Dermis microvascular lymphatic vessel endothelial cell (primary cell): Measurements from ENCODE around the gene SLC39A11. TPM values are rescaled to one million over a fixed set of nuclear protein-coding genes. Genes with fewer than 3 reads are reported as not detected.
A peak's percentile ranks its signal among the peaks of the same experiment; 100 is the strongest.
"Not testable (repeated sequence)": the region's sequence is repeated elsewhere in the genome, so short reads cannot be mapped to it uniquely, and the experiment has no call there.

Experiments used
- DNase-seq, 2 donors: peaks; one replicate each; pipeline versions ENCODE4 v3.0.0 to v3.0.0-alpha.2; 2010; ENCODE audit warnings: low read depth in 2 of 2
- total RNA-seq: library from RNA; depleted of rRNA; stranded (reverse); fragments of >200 nt; gene quantifications from 2 replicates; pipeline ENCODE4 v1.2.1, GENCODE V29; 2014

The SLC39A11 gene
- total RNA-seq, 1 donor from 2014 or later = 7.2 TPM

DNA sequence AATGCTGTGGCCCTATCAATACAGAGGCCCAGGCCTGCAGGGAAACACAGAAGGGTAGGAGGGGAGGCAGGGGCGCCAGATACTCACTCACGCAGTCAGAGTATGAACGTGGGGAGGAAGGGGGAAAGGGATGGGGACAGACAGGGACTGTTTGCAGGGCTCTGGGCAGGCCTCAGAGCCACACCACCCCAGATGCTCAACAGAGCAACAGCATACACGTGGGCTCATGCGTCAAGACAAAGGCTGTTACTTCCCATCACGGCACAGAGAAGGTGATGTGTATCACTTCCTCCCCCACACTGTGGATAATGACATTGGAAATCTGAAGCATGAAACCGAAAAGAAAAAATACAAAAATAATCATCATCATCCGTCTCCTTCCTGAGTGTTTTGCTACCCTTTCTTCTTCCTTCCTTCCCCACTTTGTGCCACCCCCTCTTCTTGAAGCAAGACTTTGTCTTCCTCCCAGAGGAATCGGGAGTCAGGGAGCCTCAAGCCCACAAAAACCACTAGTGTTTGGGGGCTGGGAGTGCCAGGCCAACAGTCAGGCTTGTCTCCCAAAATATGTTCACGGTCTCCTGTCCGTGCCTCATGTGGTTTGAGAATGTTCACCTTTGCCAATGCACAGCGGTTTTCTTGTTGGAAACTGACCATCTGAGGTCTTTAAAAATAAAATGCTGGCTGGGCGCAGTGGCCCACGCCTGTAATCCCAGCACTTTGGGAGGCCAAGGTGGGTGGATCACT is 20.1 kb downstream of the SLC39A11 start:
- no peak for DNase-seq

- no peak for DNase-seq
Measured at GRCh38 chr17:73071066-73071999, 21.2 kb downstream of the SLC39A11 start.

DNA sequence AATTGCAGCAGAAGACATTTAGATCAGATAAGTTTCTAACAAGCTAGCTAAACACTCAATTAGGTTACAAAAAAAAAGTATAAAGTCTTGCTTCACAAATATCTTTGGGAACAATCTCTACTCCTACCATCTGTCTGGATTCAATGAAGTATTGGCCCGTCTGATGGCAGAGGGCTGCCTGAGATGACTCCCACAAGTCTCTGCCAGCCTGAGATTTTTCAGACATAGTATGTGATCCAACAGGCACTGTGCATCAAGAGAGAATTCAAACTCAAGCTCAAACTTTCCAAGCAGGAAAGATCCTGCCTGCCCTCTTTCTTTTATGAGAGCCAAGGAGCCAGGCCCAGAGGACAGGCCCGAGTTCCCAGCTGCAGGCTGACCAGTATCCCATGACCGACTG is 22.6 kb downstream of the SLC39A11 start:
- no peak for DNase-seq

DNA sequence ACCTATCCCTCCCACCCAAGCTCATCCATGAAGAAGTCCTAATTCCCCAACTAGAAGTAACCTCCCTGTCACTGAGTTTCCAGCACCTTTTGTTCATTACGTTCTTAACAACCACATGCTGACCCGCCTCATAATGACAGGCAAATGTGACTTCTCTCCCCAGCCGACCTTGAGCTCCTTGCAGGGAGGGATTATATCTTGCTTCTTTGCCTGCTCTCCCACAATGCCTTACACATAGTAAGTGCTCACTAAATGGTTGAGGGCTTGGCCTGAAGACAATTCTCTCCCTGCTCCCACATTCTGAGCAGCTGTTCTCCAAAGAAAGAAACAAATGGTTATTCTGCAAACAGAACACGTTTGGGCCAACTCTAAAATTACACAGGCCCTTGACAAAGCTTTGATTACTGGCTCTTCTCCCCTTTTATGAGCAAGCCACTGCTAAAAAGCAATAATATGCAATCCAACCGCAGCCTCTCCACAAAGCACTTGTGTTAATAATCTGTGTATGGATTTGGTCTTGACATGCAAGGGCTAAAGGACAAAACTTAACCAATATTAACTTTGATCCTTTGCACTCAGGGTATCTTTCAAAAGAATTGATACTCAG is 23.2 kb downstream of the SLC39A11 start:
- no peak for DNase-seq

DNA sequence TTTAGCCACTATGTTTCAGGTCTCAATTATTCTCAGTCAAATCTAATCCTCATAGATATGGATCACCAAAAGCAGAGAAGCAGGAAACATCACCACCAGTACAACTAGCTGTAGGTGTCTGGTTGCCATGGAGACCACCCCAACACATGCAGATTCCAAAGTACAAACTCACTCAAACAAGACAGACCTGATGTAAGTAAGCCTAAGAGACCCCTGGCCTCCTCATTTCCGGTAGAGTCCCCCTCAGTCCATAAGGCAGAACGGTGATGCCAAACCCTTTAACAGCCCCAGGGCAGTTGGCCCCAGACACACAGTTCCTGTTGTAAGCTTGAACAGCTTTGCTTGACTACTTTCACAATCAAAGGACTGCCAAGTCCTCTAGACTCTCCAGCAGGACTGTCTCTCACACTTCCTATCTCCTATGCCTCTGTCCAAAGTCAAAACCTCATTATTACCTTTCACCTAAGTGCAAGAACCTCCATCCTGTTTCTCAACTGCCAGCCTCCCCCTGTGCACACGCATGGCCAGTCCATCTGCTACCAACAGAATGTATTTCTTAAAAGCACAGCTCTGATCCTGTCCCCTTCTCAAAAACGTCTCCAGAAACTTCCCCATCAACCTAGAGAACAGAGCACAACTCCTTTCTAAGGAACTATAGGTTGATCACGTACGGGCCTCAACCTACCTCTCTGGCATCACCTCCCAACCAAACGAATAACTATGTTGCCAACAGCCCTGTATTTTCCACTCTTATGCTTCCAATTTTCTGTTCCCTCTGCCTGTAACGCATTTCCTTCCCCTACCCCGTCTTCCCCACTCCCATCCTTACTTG is 23.9 kb downstream of the SLC39A11 start:
- DNase-seq = peak; percentile 12 to 54

DNA sequence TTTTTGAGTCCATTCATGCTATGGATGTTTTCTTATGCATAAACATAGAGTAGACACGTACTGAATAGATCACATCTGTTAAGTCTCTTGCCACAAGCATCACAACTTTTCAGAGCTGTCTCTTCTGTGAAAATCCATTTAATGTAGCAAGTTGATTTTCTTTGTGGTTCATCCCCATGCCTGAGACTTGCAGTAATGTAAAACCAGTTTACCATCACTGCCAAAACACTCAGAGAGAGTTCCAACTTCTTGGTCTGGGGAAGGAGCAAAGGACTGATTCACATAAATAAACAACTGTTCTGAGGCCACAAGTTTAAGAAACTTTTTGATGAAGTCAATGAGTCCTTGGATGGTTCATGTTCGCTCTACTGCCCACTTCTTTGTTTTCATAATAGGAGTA is 24.8 kb downstream of the SLC39A11 start:
- not testable (repeated sequence) for DNase-seq

DNA sequence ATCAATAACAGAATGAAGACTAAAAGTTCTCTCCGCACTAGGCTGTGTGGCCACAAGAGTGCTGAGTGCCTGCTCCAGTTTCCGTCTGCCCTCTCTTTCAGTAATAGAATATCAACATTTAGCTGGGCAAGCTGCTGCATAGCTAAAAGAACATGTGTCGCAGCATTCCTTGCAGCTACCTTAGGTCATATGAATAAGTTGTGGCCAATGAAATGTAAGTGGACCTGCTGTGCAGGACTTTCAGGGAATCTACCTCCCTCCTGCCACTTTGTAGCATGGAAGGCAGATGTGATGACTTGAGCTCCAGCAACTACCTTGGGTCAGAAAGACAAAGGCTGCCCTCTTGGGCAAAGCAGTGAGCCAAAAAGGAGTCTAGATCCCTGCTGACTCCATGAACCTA is 25.4 kb downstream of the SLC39A11 start:
- DNase-seq = no peak

GRCh38 chr17:73066148-73066884 is 26.2 kb downstream of the SLC39A11 start:
- DNase-seq = no peak

DNA sequence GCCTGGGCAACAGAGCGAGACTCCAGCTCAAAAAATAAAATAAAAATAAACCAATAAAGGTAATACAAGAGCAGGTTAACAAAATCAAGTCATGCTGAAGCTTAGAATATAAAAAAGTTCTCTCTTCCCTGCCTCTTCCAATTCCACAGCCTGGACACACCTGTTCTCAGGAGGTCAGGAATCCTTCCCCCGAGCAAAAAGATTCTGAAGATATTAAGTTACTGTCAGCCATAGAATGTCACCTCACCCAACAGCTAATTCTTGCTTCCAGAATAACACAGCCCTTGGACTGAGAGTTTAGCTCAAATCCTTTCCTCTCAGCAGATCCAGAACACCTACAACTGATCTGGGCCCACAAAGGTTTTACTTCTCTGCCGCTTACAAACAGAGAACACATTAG is 27.1 kb downstream of the SLC39A11 start:
- no peak for DNase-seq

DNA sequence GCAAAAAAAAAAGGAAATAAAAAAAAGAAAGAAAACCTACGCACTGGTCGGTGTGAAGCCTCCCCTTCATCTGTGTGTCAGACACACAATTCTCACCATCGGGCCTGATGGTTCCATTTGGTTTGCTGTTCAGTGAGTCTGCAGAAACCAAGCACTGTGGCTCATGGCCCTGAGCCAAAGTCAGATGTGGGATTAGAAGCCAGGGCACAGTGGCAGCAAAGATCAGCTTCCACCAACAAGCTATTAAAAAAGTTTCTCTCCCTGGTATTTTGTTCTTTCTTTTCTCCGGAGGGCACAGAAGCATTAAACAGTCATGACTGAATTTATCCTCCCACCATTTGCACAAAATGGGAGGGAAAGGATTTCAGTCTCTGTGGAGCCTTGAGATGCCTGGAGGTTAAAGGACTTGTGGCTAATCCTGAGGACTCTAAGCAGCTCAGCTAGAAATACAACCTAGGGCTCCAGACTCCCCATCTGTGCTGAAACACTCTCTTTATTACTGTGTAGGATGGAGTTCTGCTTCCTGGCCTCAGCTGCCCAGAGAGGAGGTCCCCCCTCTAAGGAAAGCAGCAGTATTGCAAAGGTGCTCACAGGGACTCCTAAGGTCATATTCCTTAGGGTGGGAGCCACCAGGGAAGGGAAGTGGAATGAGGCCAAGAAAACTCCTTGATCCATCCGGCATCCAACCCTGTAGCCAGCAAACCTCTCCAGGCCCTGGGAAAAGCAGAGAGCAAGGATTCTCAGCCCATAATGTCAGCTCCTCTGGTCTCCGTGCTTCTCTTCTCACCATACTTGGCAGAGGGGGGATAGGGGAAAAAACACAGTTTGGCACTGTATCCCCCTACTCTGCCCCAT is 28.2 kb downstream of the SLC39A11 start:
- no peak for DNase-seq

DNA sequence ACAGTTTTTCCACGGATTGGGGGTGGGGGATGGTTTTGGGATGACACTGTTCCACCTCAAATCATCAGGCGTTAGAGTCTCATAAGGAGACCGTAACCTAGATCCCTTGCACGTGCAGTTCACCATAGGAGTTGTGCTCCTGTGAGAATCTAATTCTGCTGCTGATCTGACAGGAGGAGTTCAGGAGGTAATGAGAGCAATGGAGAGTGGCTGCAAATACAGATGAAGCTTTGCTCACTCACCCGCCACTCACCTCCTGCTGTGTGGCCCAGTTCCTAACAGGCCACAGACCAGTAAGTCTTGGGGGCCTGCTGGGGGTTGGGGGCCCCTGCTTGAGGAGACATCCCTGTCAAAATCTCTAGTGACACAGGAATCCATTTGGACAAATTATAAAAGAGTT is 29.8 kb downstream of the SLC39A11 start:
- no peak for DNase-seq

GRCh38 chr17:73061161-73061560 is 31.3 kb downstream of the SLC39A11 start:
- DNase-seq = no peak

DNA sequence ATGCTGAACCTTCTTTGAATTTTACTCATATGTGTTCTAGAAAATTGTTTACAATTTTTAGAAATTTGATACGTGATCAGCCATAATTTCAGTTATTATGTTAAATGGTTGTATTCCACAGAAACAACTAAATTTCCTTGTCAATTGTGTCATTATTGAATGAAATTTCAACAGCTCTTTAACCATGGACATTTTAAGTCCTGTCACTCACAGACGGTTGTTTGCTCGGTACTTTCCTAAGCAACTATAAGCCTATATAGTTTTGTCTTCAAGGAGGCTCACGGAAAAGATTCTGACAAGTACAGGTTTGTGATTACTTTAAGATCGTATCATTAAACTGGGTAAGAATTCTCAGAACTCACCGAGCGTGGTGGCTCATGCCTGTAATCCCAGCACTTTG is 31.8 kb downstream of the SLC39A11 start:
- no peak for DNase-seq

- not testable (repeated sequence) for DNase-seq
Measured at GRCh38 chr17:73059713-73060112, 32.8 kb downstream of the SLC39A11 start.

GRCh38 chr17:73058022-73058421 is 34.5 kb downstream of the SLC39A11 start:
- peak in 1 of 2 donors; percentile 10 for DNase-seq

DNA sequence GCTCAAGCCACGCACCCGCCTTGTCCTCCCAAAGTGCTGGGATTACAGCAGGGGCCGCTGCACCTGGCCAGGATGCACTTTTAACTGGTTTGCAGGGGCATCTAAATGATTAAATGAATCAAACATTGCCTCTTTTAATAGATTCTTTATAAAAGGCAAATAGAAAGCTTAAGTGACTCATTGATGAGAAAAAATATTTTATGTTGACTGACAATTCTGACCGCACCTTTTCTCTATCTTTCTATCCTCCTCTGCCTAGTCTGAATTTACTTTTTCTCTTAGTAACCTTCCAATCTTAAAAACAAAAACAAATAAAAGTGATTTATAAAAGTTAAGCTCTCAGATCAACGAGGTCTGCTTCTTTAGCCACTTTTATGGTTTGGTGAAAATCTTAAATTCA is 35.3 kb downstream of the SLC39A11 start:
- no peak for DNase-seq

GRCh38 chr17:73052923-73053322 is 39.6 kb downstream of the SLC39A11 start:
- DNase-seq = no peak

- no peak for DNase-seq
Measured at GRCh38 chr17:73050797-73051196, 41.7 kb downstream of the SLC39A11 start.

DNA sequence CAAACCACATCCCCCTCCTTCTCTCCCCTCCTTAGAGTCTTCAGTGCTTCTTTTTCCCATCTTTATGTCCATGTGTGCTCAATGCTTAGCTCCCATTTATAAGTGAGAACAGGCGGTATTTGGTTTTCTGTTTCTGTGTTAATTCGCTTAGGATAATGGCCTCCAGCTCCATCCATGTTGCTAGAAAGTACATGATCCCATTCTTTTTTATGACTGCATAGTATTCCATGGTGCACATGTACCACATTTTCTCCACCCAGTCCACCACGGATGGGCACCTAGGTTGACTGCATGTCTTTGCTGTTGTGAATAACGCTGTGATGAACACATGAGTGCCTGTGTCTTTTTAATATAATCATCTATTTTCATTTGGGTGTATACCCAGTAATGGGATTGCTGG is 44.3 kb downstream of the SLC39A11 start:
- no peak for DNase-seq

DNA sequence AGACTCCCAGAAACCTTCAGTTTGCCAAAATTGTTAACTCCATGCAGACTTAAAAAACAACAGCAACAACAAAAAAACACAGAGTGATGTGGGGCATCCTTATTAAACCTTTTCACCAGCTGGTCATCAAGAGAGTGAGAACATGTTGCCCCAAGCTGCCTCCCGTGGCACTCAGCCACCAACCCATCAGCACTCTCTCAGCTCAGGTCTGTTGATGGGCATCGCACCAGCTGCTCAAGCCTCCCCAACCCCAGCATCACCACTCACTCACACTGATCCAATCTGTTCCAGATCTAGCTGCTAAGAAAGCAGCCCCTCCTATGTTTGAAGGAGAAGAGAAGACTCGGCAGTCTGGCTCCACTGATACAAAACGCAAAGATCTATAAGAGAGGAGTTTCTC is 46.8 kb downstream of the SLC39A11 start:
- no peak for DNase-seq
